Stimulated activated CD8-positive, alpha-beta memory T cell treated with anti-CD3 and anti-CD28 coated beads, Interleukin-15, amount 100 ng/mL, for 24 hours (primary cell): ENCODE measurements around the gene PIEZO2.

Source experiments
- DNase-seq: peaks from one replicate; pipeline ENCODE4 v3.0.0-alpha.2; 2020; ENCODE audit warnings: low read depth

Gene PIEZO2

DNA sequence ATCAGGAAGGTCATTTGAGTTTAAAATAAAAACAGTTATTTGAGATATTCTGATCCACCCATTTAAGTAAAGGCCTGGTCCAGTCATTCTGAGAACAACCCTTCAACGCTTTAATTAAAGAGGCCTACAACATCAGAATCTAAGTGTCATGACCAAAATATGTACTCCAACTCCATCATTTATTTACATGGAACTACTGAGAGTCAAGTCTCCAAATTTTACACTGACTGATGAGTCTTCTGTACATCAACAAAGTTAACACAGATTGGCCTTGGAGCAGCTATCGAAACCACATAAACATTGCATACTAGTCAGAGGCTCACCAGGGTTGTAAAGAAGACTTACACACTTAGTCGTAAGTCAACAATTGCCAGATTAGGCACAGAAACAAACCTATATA is 37.1 kb downstream of the PIEZO2 start:
- no peak for DNase-seq

DNA sequence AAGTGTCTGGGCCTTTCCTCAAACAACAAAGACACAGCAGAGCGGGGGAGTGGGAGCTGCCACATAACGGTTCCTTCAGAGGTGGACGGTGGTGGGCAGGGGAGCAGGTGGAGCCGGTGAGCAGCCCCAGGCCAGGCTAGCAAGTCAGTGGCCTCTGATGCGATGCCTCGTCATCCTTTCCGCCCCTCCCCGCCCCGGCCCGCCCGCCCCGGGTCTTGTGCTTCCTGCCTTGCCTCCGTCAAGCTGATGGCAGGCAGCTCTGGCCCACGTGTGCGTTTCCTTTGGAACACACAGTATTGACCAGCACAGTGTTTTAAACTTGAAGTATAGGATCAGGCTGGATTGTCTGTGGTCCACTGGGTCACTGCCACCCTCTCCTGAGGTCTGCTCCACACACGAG is 38.9 kb downstream of the PIEZO2 start:
- no peak for DNase-seq

DNA sequence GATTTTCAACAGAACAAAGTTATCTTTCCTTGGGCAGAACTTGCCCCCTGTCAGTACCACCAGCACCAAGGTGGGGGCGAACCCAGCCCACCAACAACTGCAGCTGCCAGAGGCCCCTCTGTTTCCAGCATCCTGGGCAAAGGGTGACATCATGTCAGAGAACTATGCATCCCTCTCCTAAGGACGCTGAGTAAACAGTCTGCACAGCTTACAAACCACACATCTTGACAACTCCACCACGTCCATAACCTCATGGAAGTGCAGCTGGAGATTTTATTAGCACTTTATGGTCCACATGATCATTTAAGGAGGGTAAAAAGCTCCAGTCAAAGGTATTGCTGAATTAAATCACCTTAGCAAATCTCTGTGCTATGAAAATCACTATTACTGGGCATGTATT is 40.4 kb downstream of the PIEZO2 start:
- DNase-seq: no peak

DNA sequence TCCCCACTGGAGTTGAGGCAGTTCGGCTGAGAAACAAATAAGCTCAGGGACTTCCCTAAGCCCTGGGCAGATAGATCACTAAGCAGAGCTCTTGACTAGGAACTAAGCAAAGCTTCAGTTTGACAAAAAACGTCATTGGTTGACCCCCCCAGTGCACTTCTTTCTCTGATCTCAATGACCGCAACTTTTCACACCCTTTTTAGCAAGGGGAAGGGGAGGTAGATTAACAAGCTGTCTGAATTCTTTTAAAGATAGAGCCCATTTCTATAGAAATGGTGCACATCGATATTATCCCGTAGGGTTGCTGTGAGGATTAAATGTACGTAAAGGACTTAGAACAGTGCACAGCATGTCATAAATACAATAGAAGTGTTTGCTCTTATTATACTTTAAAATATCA is 42.5 kb downstream of the PIEZO2 start:
- no peak for DNase-seq

DNA sequence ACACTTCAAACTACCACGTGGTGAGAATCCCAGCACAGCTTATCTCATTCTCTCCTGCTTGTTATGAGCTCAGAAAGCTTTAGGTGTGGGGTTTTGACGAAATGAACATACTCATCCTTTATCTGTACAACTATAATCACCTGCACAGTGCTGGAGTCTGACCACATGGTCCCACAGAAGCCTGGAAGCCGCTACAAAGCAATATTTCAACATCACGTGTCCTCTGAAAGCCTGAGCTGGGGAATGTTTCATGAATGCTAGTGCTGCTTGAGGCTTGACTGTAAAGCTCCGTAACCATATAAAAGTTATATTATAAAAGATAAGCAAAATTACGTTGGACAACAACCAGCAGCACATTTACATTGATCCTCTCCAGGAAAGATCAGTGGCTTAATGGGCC is 43.9 kb downstream of the PIEZO2 start:
- DNase-seq: no peak

DNA sequence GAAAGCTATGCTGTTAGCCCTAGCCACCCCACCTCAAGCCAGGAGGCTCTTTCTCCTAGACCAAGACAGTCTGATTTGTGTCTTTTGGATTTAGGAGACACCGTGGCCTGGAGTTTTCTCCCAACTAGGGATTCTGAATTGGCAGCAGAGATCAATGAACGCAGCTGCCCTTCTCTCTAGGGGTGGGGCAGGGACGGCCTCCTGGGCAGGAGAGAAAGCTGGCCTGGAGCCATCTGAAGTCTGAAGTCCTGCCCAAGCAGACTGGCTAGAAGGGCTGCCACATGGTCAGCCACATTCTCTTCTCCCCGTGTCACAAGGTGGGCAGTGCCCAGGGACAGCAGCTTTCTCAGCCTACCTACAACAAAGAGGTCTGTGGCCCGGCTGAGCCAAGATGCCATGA is 45.1 kb downstream of the PIEZO2 start:
- DNase-seq: no peak

DNA sequence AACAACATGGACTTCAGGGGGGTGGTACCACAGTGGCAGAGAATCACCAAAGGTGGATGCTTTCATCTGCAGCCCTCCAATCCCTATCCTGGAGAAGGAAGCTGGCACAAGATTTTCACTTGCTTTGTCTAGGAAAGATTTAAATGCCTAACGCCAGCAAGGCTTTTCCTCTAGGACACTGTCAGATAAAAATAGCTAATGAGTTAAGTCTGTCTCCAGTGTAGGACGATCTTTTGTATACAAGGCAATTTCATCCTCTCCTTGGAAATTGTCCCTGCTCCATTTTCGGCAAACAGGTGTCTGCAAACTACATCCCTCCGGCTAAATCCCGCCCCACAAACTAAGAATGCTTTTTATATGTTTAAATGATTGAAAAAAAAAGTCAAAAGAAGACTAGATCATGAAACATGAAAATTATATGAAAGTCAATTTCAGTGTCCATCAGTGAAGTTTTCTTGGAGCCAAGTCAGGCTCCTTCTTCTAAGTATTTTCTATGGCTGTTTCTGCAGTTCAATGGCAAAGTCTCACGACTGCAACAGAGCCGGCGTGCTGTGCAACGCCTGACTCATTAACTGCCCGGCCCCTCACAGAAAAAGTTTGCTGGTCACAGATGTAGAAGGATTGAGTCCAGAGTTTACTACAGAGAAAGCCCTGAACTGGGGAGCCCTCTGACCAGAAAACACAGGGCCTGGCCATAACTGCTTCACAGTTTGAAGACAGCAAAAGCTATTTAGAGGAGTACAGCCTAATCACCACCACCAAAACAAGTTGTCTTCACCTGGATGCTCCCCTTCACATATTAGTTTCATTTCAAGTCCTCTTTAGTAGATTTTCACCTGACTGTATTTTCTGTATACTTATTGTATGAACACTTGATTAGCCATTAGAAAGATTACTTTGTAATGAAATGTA is 52.3 kb downstream of the PIEZO2 start:
- no peak for DNase-seq

DNA sequence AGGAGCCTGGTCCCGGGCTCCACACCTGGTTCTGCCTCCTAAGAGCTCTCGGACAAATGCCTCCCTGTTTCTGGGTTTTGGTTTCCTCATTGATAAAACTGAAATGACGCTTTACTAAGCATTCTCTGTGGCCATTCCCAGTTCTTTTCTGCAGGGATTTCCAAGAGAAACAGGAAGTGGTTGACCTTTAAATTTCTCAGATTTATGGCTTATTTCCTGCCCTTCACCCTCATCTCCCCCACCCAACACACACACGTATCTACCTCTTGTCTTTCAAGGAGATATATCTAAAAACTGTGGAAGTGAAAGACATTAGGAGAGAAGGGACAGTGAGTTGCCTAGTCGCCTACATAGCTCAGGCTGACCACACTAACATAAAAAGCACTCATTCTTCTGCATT is 53.0 kb downstream of the PIEZO2 start:
- DNase-seq: no peak

DNA sequence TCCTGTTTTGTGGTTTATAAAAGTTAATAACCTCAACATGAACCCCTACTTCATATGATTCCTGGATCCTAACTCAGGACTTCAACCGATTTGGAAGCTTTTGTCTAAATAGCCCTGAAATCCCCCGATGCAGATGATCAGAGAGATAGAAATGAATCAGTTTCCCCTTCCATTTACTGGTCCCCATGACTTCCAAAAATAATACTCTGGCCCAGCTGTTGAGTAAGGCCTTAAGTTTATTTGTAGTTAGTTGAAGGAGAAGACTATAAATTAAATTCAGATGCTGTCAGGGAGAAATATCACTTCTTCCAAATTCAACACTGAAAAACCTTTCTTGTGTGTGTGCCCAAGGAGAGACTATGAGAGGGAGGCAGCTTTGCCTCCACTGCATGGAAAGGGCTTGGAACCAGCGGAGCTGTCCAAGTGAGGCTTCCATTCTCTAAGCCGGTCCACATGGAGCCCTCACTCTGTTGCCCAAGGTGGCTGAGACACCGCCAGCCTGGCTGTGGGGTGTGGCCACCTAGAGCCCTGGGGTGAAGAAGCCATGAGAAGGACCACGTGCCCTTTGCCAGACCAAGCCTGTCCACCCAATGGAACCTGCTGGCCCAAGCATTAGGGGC is 53.6 kb downstream of the PIEZO2 start:
- DNase-seq: no peak

DNA sequence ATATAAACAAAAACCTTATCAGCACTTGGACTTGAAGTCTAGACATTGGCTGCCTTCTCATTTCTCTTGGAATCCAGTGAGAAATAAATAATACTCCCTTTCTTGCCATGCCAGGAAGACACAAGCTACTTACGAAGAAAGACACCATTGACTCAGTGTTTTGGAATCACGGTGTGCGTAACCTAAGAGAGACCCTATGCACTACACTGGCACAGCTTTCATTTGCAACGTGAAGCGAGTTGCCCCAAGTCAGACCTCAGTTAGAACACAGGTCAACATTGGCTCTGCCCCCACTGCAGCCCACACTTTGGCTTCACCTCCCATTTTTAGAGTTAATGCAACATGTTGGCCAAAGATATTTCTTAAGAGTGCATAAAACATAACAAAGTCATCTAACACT is 54.2 kb downstream of the PIEZO2 start:
- no peak for DNase-seq

DNA sequence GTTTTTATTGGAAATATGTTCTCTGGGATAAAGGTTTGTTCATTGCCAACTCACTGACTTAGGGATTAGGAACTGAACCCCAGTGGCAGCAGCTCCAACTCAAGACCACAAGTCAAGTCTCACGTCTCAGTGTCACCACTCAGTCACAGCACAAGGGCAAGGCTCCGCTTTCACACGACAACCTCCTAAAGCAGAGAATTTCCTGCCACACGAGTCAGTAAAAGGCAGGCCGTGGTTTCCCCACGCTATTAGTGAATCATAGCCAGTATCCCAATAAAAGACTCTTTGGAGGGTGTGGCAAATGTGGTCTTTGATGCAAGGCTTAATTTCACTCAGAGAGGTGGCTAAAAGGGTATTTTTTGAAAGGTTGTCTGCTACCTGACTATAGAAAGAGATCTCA is 57.6 kb downstream of the PIEZO2 start:
- DNase-seq: no peak

DNA sequence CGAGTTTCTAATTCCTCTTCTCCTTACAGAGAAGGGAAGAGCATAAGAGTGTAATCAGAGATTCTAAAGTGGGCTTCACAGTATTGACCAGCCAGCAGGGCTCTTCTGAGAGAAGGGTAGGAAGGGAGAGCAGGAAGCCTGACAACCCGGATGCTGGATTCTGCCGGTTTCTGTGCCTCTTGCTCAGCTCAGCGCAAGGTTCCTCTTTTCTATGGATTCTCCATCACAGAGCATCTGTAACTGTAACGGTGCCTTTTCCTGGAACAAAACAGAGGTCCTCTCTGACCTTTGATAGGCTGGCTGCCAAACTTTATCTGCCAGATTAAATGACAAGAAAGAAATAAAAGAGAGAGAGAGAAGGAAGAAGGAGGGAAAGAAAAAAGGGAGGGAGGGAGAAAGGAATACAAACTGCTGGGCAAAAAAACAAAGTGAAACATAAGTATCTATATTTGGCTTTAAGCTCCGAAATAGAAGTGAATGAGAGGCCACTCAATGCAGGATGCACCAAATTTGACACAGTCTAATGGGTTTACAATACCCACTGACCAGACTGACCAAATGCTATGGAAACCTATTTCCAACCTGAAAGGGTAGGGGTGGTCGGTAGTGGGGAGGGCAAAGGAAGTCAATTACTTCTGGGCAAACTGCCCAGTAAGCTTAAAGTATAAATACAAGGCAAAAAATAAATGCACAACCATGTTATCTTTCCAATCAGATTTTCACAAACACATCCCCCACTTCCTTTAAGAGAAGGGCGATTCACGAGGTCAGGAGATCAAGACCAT is 59.2 kb downstream of the PIEZO2 start:
- DNase-seq: no peak

DNA sequence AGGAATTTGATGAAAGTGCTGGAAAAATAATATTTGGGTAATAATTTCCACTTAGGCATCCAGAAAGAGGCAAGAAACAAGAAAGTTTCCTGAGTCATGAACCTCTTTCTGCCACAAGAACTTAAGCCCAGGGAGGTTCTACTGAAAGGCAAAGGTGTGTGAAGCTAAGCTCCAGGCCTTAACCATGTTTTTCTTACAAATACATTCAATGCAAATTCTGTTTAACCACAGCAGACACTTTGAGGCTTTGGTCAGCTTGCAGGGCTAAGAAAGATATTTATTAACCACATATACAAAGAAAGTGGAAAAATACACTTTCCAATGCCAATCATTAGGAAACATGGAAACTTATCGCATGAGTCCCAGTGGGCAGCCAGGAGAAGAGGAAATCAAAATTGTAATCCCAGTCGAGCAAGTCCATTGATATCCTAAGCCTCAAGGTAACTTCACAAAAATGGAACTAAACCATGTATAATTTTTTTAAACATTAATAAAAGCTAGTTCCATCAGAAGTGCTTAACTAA is 68.3 kb downstream of the PIEZO2 start:
- DNase-seq: no peak

DNA sequence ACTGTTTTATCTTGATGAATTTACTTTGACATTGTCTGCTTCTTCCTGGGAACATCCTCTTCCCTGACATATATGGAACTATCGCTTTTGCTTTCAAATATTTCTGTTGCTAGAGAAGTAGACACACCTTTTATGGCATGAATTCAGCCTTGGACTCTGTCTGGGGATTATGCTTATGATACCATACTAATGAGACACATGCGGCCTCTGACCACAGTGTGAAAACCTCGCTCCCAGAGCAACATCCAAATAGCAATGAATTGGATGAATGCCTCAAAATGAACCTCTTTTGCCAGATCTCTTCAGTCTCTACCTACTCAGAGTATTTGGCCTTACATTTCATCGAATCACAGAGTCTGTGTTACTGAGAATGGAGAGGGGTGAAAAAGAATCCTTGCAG is 70.9 kb downstream of the PIEZO2 start:
- no peak for DNase-seq

DNA sequence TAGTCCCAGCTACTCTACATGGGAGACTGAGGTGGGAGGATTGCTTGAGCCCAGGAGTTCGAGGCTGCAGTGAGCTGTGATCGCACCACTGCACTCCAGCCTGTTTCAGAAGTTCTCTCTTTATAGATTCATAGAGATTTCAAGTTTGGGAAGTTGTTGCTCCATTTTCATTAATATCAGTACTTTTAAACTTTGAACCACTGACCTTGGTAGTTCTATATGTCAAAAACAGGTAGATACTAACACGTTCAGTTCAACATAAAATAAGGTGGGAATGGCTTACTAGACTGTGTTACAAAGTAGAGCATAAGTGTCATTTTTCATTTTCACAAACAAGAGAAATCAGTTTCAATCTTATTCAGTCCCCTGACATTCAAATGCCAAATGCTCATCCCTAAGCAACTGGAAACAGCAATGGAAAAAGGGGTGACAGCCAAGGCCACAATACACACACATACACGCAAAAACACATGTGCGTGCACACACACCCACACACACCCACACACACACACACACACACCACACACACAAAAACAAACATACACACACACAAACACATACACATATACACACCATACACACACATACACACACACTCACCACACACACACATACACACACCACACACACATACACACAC is 71.7 kb downstream of the PIEZO2 start:
- no peak for DNase-seq

DNA sequence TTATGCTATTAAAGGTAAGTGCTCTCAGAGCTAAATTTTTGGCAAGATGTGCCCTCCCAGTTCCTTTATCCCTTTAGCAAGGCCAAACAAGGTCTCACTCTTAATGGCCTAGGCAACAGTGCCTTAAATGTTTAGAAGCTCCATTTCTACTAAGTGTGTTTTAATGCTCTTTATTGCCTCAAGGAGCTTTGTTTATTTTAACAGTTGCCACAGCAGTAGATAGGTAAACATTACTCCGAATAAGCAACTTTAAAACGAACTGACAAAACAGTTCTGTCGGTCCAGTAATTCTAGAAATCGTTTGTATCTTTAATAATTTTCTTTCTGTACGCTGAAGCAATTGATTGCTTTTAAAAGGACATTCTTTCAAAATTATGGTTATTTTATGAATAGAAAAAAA is 74.5 kb downstream of the PIEZO2 start:
- DNase-seq: no peak

DNA sequence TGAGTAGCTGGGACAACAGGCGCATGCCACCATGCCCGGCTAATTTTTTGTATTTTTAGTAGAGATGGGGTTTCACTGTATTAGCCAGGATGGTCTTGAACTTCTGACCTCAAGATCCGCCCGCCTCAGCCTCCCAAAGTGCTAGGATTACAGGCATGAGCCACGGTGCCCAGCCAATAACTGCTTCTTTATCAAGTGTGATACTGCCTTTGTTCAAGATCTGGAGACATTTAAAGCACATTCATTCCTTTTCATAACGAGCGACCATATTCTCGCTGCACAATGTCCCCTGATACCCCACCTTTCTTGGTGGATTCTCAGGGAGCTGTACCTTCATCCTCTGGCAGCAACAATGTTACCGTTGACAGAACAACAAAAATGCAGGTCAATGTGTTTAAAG is 75.4 kb downstream of the PIEZO2 start:
- no peak for DNase-seq

DNA sequence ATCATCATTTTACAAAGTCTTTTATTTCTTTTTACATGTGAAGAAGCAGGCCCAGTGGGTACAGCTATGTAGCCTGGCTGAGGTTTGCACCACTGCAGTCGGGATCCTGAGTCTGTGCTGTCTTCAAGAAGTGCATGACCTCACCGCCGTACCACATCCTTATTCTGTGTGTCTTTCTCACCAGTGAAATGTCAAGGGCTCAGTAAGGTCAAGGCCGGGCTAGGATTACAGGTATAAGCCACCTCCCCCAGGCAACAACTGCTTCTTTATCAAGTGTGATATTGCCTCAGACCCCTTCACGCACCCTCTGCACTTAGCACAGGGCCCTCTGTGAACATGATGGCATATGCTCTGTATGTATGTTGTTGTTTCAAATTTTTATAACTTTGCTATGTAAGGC is 76.7 kb downstream of the PIEZO2 start:
- no peak for DNase-seq

DNA sequence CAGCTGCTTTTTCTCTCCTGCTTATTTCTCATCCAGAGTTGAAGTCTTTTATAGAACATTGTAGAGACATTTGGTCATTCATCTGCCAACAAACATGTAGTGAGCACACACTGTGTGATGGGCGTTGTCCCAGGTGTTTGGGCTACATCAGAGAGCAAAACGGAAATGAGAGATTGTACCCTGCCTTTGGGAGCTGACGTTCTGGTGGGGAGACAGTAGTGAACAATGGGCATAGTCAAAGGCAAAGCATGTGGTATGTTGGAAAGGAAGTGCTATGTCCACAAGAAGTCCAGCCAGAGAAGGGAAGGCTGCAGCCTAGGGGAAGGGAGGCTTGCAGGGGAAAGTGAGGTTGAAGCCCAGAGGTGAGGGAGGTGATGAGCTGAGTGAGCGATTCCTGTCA is 78.1 kb downstream of the PIEZO2 start:
- no peak for DNase-seq

DNA sequence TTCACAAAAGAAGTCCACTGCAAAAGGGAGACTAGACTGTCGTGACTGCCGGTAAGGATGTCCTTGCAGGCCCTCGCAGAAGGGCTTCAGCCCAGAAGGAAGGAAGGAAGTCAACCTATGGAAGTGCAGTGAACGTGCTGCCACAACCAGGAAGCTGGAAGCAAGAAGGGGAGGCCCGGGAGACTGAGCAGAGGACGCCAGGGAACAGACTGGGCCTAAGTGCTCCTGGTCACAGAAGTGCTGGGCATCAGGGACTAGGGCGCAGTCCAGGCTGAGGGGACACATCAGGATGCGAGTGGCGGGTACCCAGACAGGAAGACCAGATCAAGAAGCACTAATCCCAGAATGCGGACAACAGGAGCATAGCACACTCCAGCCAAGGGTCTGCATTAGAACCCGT is 78.8 kb downstream of the PIEZO2 start:
- no peak for DNase-seq

DNA sequence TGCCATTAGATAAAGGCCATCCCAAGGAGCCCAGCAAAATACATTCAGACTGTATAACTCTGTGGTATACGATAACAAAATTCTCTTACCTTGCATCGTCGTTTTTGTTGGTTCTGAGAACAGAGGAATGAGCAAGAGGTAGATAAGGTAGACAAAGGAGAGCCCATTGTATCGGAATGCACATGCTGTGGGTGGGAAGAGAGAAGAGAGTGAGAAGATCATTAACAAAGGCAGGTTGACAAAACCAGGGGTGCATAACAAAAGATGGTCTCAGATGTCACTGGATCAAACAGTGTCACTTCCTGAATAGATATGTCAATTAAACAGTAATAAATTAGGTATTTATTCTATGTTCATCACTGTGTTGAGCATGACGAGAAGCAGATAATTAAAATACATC is 83.3 kb downstream of the PIEZO2 start:
- no peak for DNase-seq

DNA sequence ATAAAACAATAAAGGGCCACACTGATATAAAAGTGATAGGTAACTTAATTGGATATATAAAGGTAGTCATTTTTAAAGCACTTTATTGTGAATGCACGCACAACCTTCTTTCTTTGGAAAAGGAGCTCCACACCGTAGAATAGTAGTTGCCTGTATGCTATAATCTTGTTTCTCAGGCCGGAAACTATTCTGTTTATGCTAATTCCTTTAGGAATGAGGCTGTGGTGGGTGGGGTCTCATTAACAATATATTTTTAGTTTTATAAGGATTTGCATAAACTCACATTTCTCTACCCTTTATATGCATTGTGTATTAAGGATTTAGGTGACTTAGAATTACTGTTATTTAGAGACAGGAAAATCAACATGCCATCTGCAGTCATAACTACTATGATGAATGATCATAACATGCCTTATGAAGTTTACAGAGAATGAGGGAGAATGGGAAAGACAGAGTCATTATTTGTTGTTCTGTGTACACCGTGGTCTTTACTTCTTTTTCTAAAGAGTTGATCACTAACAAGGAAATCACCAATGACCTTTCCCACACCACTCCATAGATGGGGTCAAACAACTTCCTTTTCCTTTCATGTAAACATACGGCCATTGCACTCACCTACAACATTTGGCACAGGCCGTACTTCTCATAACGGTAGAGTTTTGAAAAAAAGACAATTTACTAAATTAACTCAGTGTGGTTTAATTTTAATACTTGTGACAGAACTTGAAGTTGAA is 84.5 kb downstream of the PIEZO2 start:
- no peak for DNase-seq
